ENCODE results near the gene MSS51. TPM values are rescaled to one million over a fixed set of nuclear protein-coding genes. Genes with fewer than 3 reads are reported as not detected.

The MSS51 gene
- total RNA-seq, 2 donors from 2014 or later = 2.6 to 3.5 TPM

- Histone ChIP-seq H3K9me3 (no peaks in the 10 kb centered on the region), H3K36me3 (peaks cover 8% of the 10 kb centered on the region), H3K4me3 (no peak overlapping the region), H3K27ac (no peak overlapping the region), H3K27me3 (replicated peaks; ENCODE audit: insufficient read depth) (no peaks in the 10 kb centered on the region), H3K4me1 (ENCODE audit: control insufficient read depth in 1 of 2, low read depth in 2 of 2) (no peaks in the 10 kb centered on the region)
- no peak for TF ChIP-seq CTCF (IDR thresholded peaks at IDR 0.05)
- no peak for ATAC-seq (ENCODE audit: insufficient number of reproducible peaks, low FRiP score, low read depth)
- DNase-seq (ENCODE audit: low spot score) = no peak
These were observed 5.7 kb upstream of the MSS51 start for GRCh38 chr10:73439055-73439454.

GRCh38 chr10:73432646-73433537 is 469 bp downstream of the MSS51 start:
- ATAC-seq (ENCODE audit: insufficient number of reproducible peaks, low FRiP score, low read depth) = no peak
- TF ChIP-seq CTCF (IDR thresholded peaks at IDR 0.05) = no peak
- no peak overlapping the region for H3K27ac ChIP-seq
- H3K4me1 ChIP-seq (ENCODE audit: control insufficient read depth in 1 of 2, low read depth in 2 of 2) = no peaks in the 10 kb centered on the region
- H3K36me3 ChIP-seq = peaks cover 7% of the 10 kb centered on the region
- H3K4me3 ChIP-seq = no peak overlapping the region
- no peaks in the 10 kb centered on the region for H3K27me3 ChIP-seq (replicated peaks; ENCODE audit: insufficient read depth)
- DNase-seq (ENCODE audit: low spot score) = no peak
- no peaks in the 10 kb centered on the region for H3K9me3 ChIP-seq

- Histone ChIP-seq H3K9me3 (no peaks in the 10 kb centered on the region), H3K4me3 (no peak overlapping the region), H3K36me3 (peaks cover 27% of the 10 kb centered on the region), H3K27ac (no peak overlapping the region), H3K27me3 (replicated peaks; ENCODE audit: insufficient read depth) (no peaks in the 10 kb centered on the region), H3K4me1 (ENCODE audit: control insufficient read depth in 1 of 2, low read depth in 2 of 2) (no peaks in the 10 kb centered on the region)
- no peak for TF ChIP-seq CTCF (IDR thresholded peaks at IDR 0.05)
- ATAC-seq (ENCODE audit: insufficient number of reproducible peaks, low FRiP score, low read depth) (no peak), DNase-seq (ENCODE audit: low spot score) (no peak)
These were observed 7.0 kb downstream of the MSS51 start for GRCh38 chr10:73426318-73426717.

- no peaks in the 10 kb centered on the region for H3K27me3 ChIP-seq (replicated peaks; ENCODE audit: insufficient read depth)
- H3K27ac ChIP-seq = no peak overlapping the region
- H3K4me3 ChIP-seq = no peak overlapping the region
- no peak for TF ChIP-seq CTCF (IDR thresholded peaks at IDR 0.05)
- peaks cover 27% of the 10 kb centered on the region for H3K36me3 ChIP-seq
- no peaks in the 10 kb centered on the region for H3K9me3 ChIP-seq
- DNase-seq (ENCODE audit: low spot score) = no peak
- no peak for ATAC-seq (ENCODE audit: insufficient number of reproducible peaks, low FRiP score, low read depth)
- H3K4me1 ChIP-seq (ENCODE audit: control insufficient read depth in 1 of 2, low read depth in 2 of 2) = no peaks in the 10 kb centered on the region
These were observed 8.9 kb downstream of the MSS51 start for GRCh38 chr10:73424478-73424877.

GRCh38 chr10:73423309-73423708 is 10.1 kb downstream of the MSS51 start:
- H3K4me1 ChIP-seq (ENCODE audit: control insufficient read depth in 1 of 2, low read depth in 2 of 2) = no peaks in the 10 kb centered on the region
- H3K36me3 ChIP-seq = peaks cover 27% of the 10 kb centered on the region
- no peaks in the 10 kb centered on the region for H3K27me3 ChIP-seq (replicated peaks; ENCODE audit: insufficient read depth)
- DNase-seq (ENCODE audit: low spot score) (no peak), ATAC-seq (ENCODE audit: insufficient number of reproducible peaks, low FRiP score, low read depth) (no peak)
- TF ChIP-seq CTCF (IDR thresholded peaks at IDR 0.05) = no peak
- no peak overlapping the region for H3K27ac ChIP-seq
- H3K4me3 ChIP-seq = no peak overlapping the region
- H3K9me3 ChIP-seq = no peaks in the 10 kb centered on the region
